Putamen (tissue), 1 donor: ENCODE data around the gene VSIG10L2.
"Not testable (repeated sequence)": the region's sequence is repeated elsewhere in the genome, so short reads cannot be mapped to it uniquely, and the experiment has no call there.

Experiments used
- DNase-seq: peaks from one replicate; pipeline ENCODE4 v3.0.0-alpha.2; 2016; ENCODE audit warnings: low spot score

The VSIG10L2 gene

GRCh38 chr11:125945797-125946520 lies at the start of gene VSIG10L2:
TSS of gene VSIG10L2 (plus strand) at chr11:125946044. CDS start at chr11:125946056, 12 bp downstream.
- DNase-seq = no peak

GRCh38 chr11:125901872-125902271 lies 44.0 kb upstream of the VSIG10L2 start:
- DNase-seq = no peak

GRCh38 chr11:125902277-125902926 lies 43.4 kb upstream of the VSIG10L2 start:
- no peak for DNase-seq

GRCh38 chr11:125902927-125903710 lies 42.7 kb upstream of the VSIG10L2 start, which contains the start of gene PUS3:
TSS of gene PUS3 (minus strand) at chr11:125903206. CDS start at chr11:125896284, 6,922 bp downstream.
- peak; percentile 88 for DNase-seq

- peak; percentile 70 for DNase-seq
Observed at GRCh38 chr11:125903711-125904659, 41.9 kb upstream of the VSIG10L2 start, which contains the start of gene DDX25. TSS of gene DDX25 (plus strand) at chr11:125904508. CDS start at chr11:125904518, 10 bp downstream.

- no peak for DNase-seq
Observed at GRCh38 chr11:125904678-125905077, 41.2 kb upstream of the VSIG10L2 start.

GRCh38 chr11:125910226-125910849 lies 35.5 kb upstream of the VSIG10L2 start:
- no peak for DNase-seq

- DNase-seq = not testable (repeated sequence)
Observed at GRCh38 chr11:125914601-125915000, 31.2 kb upstream of the VSIG10L2 start.

- DNase-seq = no peak
Observed at GRCh38 chr11:125916683-125917347, 29.0 kb upstream of the VSIG10L2 start.

- DNase-seq = no peak
Observed at GRCh38 chr11:125918140-125918840, 27.6 kb upstream of the VSIG10L2 start.

- no peak for DNase-seq
Observed at GRCh38 chr11:125921042-125921441, 24.8 kb upstream of the VSIG10L2 start.

GRCh38 chr11:125922156-125922555 lies 23.7 kb upstream of the VSIG10L2 start:
- no peak for DNase-seq

GRCh38 chr11:125923012-125923579 lies 22.7 kb upstream of the VSIG10L2 start:
- peak; percentile 59 for DNase-seq

GRCh38 chr11:125923633-125924032 lies 22.2 kb upstream of the VSIG10L2 start:
- DNase-seq = no peak

GRCh38 chr11:125924384-125925007 lies 21.3 kb upstream of the VSIG10L2 start:
- no peak for DNase-seq

GRCh38 chr11:125925247-125925740 lies 20.6 kb upstream of the VSIG10L2 start:
- no peak for DNase-seq

- no peak for DNase-seq
Observed at GRCh38 chr11:125925804-125926203, 20.0 kb upstream of the VSIG10L2 start.

- no peak for DNase-seq
Observed at GRCh38 chr11:125926682-125927081, 19.2 kb upstream of the VSIG10L2 start.
